Stimulated activated CD4-positive, alpha-beta T cell treated with anti-CD3 and anti-CD28 coated beads, Interleukin-4, amount 100 ng/mL, for 24 hours (primary cell): ENCODE data around the gene CDK17.
"Not testable (repeated sequence)": the region's sequence is repeated elsewhere in the genome, so short reads cannot be mapped to it uniquely, and the experiment has no call there.

ENCODE experiments used
- DNase-seq: peaks from one replicate; pipeline ENCODE4 v3.0.0-alpha.2; 2020

Gene CDK17

DNA sequence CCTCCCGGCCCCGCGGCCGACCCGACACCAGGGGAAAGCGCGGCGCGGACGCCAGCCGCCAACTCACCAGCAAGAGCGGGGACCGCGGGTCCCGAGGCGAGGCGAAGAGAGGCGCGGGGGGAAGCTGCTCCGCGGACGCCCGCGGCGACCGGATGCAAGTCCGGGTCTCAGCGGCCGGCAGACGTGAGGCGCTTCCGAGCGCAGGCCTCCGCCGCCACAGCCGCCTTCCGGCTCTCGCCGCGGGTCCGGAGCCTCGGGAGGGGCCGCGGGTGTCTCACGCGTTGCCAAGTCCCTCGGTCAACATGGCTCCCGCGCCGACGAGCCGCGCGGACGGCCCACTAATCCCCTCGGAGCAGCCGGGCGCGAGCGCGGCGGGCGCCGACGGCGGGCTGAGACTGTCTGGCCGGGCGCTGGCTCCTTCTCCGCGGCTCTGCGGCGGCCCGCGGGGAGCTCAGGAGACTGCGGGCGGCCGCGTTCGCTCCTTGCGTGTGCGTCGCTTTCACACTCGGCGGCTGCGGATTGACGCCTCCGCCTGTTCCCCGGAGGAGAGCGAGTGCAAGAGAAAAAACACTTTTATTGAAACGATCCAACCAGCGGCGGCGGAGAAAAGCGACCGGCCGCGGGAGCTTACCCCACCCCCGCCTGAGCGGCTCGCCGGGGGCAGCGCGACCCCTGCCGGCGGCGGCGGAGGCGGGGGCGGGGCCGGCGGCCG lies at the start of gene CDK17:
TSS of gene CDK17 (minus strand) at position 521 of the 712 bp plus-strand sequence. CDS start 65,603 bp downstream, outside the sequence.
- DNase-seq = peak; percentile 90

DNA sequence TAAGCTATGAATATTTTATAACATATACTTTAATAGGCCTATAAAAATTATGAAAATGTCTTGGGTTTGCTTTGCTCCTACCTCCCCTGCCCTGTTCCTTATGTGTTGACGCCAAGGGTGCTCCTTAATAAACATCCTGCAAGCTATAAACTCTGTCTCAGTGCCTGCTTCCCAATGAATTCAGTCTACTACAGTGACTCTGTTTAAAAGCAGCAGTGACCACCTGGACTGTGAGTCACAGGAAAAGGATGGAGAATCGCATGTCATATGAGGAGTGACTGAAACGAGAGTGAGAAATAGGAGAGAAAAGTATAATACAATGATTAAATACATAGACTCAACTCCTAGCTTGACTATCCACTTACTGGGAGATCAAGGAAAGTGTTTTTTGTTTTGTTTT lies 48.1 kb upstream of the CDK17 start:
- no peak for DNase-seq

- no peak for DNase-seq
Measured at GRCh38 chr12:96447256-96447655, 47.0 kb upstream of the CDK17 start.

- DNase-seq = peak; percentile 65
Measured at GRCh38 chr12:96445691-96446583, 45.7 kb upstream of the CDK17 start.

GRCh38 chr12:96444399-96444798 lies 44.2 kb upstream of the CDK17 start:
- no peak for DNase-seq

DNA sequence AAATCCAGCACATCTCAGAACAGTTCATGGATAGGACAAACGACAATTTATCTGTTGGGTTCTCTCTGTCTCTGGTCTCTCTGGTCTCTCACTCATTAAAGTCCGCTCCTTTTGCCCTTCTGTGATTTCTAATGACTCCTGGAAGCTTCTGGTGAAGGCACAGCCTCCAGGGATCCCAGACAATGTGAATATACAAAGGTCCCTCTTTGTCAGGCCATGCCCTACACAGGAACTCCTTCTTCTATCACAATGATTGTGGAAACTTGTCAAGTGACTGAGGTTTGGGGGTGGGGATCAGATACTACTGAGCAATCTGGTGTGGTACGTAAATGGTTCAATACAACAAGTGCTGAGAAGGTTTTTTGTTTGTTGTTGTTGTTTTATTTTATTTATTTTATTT lies 42.7 kb upstream of the CDK17 start:
- no peak for DNase-seq

- peak; percentile 11 for DNase-seq
Measured at GRCh38 chr12:96441816-96442215, 41.6 kb upstream of the CDK17 start.

- DNase-seq = no peak
Measured at GRCh38 chr12:96438330-96438729, 38.1 kb upstream of the CDK17 start.

DNA sequence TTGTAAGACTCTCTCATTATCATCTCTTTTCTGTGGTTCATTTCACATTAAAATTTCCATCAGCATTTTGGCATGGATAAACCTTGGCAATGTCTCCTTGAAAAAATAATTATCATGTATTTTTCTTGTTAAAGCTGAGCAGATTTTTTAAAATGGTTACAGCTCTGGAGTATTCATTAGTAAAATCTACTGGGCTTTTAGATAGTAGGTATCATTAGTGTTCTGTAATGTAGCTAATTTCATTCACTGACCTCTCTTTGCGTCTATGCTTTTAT lies 36.9 kb upstream of the CDK17 start:
- DNase-seq = no peak

DNA sequence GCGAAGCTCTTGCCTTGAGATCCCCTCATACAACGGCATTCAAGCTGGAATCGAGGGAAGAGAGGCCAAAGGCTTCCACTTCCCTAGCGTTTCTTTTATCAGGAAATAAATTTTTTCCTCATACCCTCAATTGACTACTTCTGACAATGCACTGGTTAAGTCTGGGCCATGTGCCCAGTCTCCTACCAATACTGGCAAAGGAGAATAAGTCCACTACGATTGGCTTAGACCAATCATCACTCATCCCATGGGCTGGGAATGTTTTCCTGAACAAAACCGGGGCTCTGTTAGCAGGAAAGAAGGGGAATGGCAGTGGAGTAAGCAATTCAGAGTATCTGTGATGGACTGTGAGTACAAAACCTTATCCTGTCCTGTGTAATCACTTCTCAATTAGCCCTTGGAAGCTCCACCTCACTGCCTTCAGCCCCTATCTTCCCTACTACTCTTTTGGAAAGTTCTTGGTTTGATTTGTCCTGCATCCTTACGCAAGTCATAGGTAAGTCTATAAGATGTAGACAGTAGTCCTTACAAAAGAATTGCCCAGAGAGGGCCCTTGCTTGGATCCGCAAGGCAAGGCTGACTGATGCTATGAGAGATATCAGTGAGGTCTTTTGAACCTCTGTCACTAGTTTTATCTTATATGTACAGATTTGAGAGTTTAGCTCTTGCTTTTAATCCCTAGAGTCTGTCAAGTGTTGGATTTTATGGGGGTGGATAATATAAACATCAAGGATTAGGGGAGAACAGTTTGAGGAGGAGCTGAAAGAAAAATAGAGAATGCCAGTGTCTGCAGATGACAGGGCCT lies 36.3 kb upstream of the CDK17 start:
- DNase-seq = no peak

DNA sequence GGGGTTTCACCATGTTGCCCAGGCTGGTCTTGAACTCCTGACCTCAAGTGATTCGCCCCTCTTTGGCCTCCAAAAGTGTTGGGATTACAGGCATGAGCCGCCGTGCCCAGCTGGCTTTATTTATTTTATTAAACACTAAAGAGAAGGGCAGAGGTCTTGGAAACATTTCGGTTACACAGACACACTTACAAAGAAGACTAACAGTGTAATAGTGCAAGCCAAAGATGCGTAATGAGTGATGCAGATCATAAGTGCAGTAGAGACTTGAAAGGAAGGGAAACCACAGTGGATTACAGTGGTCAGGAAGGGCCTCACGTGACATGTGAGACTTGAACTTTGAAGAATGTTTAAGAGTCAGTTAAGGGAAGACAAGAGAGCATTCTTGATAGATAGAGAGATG lies 33.9 kb upstream of the CDK17 start:
- peak; percentile 73 for DNase-seq

- not testable (repeated sequence) for DNase-seq
Measured at GRCh38 chr12:96432496-96433321, 32.5 kb upstream of the CDK17 start.

DNA sequence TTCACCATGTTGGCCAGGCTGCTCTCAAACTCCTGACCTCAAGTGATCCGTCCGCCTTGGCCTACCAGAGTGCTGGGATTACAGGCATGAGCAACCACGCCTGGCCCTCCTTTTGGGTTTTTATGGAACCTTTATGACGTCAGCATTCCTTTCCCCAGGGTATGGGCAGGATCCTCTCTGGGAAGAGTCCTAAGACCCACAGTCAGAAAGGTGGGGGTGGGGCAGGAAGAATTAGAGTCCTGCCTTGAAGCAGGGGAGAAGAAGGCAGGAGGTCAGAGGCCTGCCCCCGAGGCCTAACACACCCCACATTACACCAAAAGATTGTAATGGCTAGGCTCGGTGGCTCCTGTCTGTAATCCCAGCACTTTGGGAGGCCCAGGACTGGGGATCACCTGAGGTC lies 30.8 kb upstream of the CDK17 start:
- no peak for DNase-seq

GRCh38 chr12:96427269-96427729 lies 27.1 kb upstream of the CDK17 start:
- peak; percentile 11 for DNase-seq

DNA sequence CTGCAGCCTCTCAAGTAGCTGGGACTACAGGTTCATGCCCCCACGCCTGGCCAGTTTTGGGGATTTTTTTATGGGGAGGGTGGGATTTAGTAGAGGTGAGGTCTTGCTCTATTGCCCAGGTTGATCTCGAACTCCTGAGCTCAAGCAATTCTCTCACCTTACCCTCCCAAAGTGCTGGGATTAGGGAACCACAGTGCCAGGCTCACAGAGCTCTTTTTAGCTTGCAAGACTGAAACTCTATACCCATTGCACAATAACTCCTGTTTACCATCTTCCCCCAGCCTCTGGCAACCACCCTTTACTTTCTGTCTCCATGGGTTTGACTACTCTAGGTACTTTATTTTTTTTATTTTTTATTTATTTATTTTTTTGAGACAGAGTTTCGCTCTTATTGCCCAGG lies 25.7 kb upstream of the CDK17 start:
- DNase-seq = no peak

DNA sequence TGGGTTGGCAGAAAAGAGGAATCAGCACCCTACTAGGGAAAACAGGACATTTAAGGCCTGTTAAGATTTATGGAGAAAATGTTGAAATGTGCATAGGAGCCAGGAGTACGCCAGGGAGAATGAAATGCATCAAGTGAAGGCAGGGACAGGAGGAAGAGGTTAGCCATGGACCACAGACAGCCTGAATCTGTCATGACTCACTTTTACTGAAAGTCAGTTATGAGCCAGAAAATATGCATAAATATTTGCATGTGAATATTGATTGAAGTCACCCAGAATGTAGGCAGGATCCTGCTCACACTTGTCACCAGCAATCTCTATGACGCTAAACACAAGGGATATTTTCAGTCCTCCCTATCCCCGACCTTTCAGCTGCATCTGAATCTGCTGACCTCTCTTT lies 25.1 kb upstream of the CDK17 start:
- peak; percentile 32 for DNase-seq

DNA sequence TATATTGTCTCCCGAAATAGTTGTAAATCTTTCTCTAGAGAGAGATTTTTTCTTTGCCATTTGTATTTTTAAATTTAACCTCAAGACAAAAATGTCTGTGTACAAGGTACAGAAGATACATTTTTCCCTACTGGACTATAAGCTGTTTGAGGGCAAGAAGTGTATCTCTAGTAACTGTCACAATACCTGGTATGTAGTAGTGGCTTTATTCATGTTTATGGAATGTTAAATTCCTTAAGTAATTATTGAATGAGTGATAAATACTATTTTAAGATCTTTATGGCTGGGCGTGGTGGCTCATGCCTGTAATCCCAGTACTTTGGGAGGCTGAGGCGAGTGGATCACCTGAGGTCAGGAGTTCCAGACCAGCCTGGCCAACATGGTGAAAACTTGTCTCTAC lies 24.4 kb upstream of the CDK17 start:
- no peak for DNase-seq

DNA sequence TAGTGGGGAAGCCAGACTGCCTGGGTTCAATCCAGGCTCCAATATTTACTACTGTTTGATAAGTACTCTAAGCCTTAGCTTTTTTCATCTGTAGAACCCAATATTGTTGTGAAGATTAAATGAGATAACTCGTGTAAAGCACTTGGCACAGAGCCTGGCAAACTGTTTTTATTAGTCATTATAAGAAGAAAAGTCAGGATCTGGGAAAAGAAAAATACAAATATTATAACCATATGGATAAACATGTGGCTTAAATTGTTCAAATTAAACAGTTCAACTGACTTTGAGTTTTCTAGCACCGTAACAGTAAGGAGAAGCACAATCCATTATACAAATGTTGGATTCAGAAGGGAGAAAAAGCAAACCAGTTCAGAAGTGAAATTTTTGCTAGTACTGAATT lies 22.0 kb upstream of the CDK17 start:
- no peak for DNase-seq

DNA sequence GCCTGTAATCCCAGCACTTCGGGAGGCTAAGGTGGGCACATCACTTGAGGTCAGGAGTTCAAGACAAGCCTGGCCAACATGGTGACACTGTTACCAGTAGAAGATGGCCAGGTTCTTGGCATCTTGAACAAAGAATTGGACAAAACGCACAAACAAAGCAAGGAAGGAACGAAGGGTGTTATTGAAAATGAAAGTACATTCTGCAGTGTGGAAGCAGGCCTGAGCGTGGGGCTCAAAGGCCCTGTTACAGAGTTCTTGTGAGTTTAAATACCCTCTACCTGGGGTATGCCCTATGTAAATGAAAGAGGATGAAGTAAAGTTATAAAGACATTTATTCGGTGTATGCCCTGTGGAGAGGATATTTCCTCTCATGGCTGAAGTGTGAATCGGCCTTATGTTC lies 20.8 kb upstream of the CDK17 start:
- DNase-seq = no peak

DNA sequence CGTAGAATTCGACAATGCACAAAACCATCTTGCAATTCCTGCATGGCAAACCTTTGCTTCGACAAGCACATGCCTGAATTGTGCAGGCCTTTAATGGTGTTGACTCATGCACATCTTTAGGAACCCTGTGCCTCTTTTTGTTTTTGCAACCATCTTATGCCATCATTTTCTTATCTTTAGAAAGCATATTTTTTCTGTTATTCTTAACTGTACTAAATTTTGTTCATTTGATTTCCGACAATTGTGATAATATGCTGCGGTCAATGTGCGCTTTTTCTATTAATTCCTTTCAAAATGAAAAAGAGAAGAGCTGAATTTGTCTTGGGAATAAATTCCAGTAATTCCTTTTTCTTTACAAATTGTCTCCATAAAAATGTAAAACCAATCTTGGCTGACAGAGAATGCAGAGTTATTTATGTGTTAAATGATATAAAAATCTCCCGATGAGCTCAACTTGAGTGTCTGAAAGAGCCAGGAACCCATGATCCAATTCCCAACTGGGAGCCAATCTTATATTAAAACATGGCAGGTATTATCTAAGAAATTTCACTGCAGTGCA lies 20.1 kb upstream of the CDK17 start:
- DNase-seq = no peak

- no peak for DNase-seq
Measured at GRCh38 chr12:96419576-96420276, 19.5 kb upstream of the CDK17 start.

GRCh38 chr12:96417688-96418087 lies 17.4 kb upstream of the CDK17 start:
- not testable (repeated sequence) for DNase-seq
